HUES48 (cell line): ENCODE data around the gene PCYOX1L.

ENCODE experiments used
- H3K27ac ChIP-seq: one replicate; pipeline ENCODE4 v1.7.0; 2013; ENCODE audit warnings: low read depth, low read length, inconsistent platforms
- H3K27me3 ChIP-seq: 2 replicates; pipeline ENCODE4 v1.6.1; 2013; ENCODE audit warnings: mild to moderate bottlenecking, low read length; ENCODE audit not compliant: control insufficient read depth, insufficient read depth
- H3K36me3 ChIP-seq: 2 replicates; pipeline ENCODE4 v1.6.1; 2013; ENCODE audit warnings: low read length; ENCODE audit not compliant: control insufficient read depth, insufficient read depth
- H3K4me1 ChIP-seq: 2 replicates; pipeline ENCODE4 v1.6.1; 2013; ENCODE audit warnings: mild to moderate bottlenecking, low read length; ENCODE audit not compliant: control insufficient read depth, insufficient read depth
- H3K4me3 ChIP-seq: 2 replicates; pipeline ENCODE4 v1.5.1; 2013; ENCODE audit warnings: mild to moderate bottlenecking, low read depth, low read length
- H3K9ac ChIP-seq: 2 replicates; pipeline ENCODE4 v1.6.1; 2013; ENCODE audit warnings: mild to moderate bottlenecking, low read depth, low read length, moderate library complexity
- H3K9me3 ChIP-seq: 2 replicates; pipeline ENCODE4 v1.6.1; 2013; ENCODE audit warnings: low read length; ENCODE audit not compliant: control insufficient read depth, insufficient read depth

PCYOX1L gene

GRCh38 chr5:149409268-149409948 lies 51.6 kb downstream of the PCYOX1L start:
- Histone ChIP-seq H3K4me1 (peaks cover 20% of the 10 kb centered on the region), H3K9ac (no peak overlapping the region), H3K4me3 (no peak overlapping the region), H3K27me3 (no peaks in the 10 kb centered on the region), H3K27ac (no peak overlapping the region), H3K9me3 (no peaks in the 10 kb centered on the region), H3K36me3 (no peaks in the 10 kb centered on the region)

DNA sequence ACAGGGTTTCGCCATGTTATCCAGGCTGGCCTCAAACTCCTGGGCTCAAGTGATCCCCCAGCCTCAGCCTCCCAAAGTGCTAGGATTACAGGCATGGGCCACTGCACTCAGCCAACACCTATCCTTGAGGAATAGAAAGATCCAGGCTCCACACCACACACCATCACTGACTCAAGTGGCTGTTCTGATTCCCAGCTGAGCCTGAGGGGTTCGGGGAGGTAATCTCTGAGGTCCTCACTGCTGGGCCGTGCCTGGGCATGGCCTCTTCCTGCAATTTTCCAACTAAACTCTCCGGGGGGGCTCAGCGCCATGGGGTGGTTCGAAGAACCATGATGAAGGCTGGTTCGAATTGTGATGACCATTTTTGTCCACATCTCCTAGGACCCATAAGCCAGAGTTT lies 52.2 kb downstream of the PCYOX1L start:
- H3K36me3 ChIP-seq = no peaks in the 10 kb centered on the region
- no peaks in the 10 kb centered on the region for H3K27me3 ChIP-seq
- peaks cover 17% of the 10 kb centered on the region for H3K4me1 ChIP-seq

DNA sequence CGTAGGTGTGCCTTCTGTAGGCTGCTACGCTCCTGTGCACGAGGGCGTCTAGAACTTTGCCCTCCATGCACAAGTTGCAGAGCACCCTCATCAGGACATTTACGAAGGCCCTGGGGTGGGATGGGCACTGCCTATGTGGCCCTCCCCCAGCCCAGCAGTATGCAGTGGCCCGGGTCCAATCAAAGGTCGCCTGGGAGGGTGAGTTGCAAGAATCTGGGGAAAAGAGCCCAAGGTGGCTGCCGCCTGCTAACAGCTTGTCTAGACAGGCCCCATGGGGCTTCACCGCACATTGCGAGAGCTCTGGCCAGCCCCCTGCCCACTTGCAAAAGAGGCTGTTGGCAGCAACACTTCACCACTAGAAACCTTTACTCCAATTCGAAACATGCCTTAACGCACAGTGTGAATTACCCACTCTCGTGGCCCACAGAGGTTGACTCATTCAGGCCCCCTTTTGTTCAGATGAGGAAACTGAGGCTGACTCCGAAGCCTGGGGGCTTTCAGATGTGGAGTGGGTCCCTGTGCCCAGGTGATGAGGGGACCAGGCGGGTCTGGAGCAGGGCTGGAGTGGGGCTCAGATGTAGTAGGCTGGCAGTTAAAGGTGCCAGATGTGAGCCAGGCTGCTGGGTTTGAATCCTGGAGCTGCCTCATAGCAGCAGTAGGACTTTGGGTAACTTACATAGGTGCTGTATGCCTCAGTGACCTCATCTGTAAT lies 53.0 kb downstream of the PCYOX1L start:
- Histone ChIP-seq H3K9me3 (no peaks in the 10 kb centered on the region), H3K9ac (no peak overlapping the region), H3K4me1 (peaks cover 16% of the 10 kb centered on the region), H3K27ac (no peak overlapping the region), H3K4me3 (no peak overlapping the region), H3K27me3 (no peaks in the 10 kb centered on the region), H3K36me3 (no peaks in the 10 kb centered on the region)

More for the DNA sequence above, 52.2 kb downstream of the PCYOX1L start:
- no peak overlapping the region for H3K9ac ChIP-seq
- H3K4me3 ChIP-seq = no peak overlapping the region
- H3K27ac ChIP-seq = no peak overlapping the region
- H3K9me3 ChIP-seq = no peaks in the 10 kb centered on the region

DNA sequence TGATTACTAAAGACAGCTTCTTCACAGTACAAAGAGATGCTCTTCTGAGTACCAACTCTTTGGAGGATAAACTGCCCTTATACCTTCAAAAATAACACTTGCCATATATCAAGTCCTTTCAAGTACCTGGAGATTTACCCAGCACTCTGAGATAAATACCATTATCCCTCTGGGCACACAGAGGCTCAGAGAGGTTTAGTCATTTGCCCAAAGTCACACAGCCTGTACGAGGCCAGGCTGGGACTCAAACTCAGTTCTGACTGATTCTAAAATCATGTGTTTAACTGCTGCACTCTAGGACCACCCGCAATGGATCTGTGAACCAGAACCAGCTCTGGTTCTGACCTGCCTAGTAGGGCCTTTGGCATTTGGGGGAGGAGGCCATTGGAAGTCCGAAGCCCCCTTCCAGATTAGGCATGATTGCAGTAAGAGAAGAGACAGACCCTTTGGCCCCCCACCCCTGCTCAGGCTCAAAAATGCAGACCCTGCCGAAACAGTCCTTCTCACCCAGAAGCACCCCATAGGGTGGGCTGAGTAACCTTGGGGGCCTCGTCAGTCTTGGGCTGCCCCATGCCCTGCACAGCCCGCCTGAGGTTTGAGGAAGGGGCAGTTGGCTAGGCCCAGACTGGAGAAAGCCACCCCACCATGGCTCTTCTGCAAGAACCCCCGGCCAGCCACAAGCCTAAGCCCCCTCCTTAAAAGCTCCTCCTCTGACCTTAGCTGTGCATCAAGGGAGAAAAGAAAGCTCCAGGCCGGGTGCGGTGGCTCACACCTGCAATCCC lies 54.1 kb downstream of the PCYOX1L start:
- Histone ChIP-seq H3K4me1 (peaks cover 10% of the 10 kb centered on the region), H3K4me3 (no peak overlapping the region), H3K9ac (no peak overlapping the region), H3K27me3 (no peaks in the 10 kb centered on the region), H3K36me3 (no peaks in the 10 kb centered on the region), H3K27ac (no peak overlapping the region), H3K9me3 (no peaks in the 10 kb centered on the region)

GRCh38 chr5:149412783-149413476 lies 55.1 kb downstream of the PCYOX1L start:
- H3K9ac ChIP-seq = no peak overlapping the region
- no peaks in the 10 kb centered on the region for H3K36me3 ChIP-seq
- H3K27ac ChIP-seq = no peak overlapping the region
- H3K4me3 ChIP-seq = no peak overlapping the region
- H3K9me3 ChIP-seq = no peaks in the 10 kb centered on the region
- peaks cover 19% of the 10 kb centered on the region for H3K4me1 ChIP-seq
- H3K27me3 ChIP-seq = no peaks in the 10 kb centered on the region

DNA sequence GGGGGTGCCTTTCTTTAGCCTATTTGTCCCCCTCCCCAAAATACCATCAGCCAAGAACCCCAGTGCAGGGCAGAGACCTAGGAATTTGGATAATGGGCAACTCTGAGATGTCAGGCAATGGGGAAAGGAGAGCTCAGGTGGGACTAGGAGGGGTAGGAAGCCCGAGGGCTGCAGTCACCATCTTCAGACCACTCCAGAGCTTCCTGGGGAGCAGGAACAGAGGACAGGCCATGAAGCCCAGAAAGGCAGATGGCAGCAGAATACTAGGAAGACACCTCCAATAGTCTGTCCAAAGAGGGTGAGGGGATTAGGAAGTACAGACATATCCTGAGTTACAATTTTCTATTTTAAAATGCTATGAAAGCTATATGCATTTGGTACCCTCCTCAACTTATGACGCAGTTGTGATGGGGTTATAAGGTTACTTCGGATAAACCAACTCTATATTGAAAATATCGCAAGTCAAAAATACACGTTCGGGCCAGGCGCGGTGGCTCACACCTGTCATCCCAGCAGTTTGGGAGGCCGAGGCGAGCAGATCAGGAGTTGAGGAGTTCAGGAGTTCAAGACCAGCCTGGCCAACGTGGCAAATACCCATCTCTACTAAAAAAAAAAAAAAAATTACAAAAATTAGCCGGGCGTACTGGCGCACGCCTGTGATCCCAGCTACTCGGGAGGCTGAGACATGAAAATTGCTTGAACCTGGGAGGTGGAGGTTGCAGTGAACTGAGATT lies 55.8 kb downstream of the PCYOX1L start:
- no peaks in the 10 kb centered on the region for H3K9me3 ChIP-seq
- no peaks in the 10 kb centered on the region for H3K36me3 ChIP-seq
- no peak overlapping the region for H3K27ac ChIP-seq
- H3K4me1 ChIP-seq = peaks cover 19% of the 10 kb centered on the region
- no peak overlapping the region for H3K9ac ChIP-seq
- H3K27me3 ChIP-seq = no peaks in the 10 kb centered on the region
- no peak overlapping the region for H3K4me3 ChIP-seq

DNA sequence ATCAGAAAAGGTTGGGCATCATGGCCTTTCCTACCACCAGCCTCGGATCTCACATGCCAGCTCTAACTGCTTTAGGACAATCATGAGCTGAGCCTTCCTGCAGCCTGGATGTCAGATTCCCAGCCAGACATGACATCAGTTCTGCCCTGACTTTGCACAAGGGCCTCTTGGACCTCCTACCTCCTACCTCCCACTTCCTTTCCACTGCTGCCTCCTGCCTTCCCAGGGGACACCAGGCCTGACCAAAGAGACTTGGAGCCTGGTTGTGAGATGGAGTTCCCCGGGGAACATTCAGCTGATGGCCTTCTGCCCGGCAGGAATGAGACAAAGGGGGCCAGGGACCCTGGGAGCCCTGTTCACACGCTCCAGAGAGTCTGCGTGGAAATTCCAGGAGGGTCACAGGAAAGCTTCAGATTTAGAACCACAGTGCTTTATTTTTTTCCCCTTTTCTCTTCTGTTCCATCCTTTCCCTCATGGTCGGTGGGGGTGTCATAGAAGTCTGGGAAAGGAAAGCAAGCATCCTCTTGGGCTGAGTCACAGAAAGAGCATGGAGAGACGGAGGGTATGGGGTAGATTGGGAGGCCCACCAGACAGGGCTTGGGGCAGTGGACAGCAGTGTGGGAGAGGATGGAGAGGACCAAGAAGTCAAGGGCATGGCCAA lies 56.7 kb downstream of the PCYOX1L start:
- H3K9me3 ChIP-seq = no peaks in the 10 kb centered on the region
- no peaks in the 10 kb centered on the region for H3K27me3 ChIP-seq
- H3K9ac ChIP-seq = no peak overlapping the region
- no peak overlapping the region for H3K4me3 ChIP-seq
- H3K36me3 ChIP-seq = no peaks in the 10 kb centered on the region
- H3K27ac ChIP-seq = no peak overlapping the region
- H3K4me1 ChIP-seq = peaks cover 14% of the 10 kb centered on the region

GRCh38 chr5:149415066-149415967 lies 57.5 kb downstream of the PCYOX1L start:
- H3K9ac ChIP-seq = no peak overlapping the region

GRCh38 chr5:149416987-149417710 lies 59.3 kb downstream of the PCYOX1L start:
- Histone ChIP-seq H3K9me3 (no peaks in the 10 kb centered on the region), H3K27ac (no peak overlapping the region), H3K36me3 (no peaks in the 10 kb centered on the region), H3K4me1 (peaks cover 12% of the 10 kb centered on the region), H3K9ac (no peak overlapping the region), H3K4me3 (no peak overlapping the region), H3K27me3 (no peaks in the 10 kb centered on the region)

More at GRCh38 chr5:149415066-149415967, 57.5 kb downstream of the PCYOX1L start:
- no peak overlapping the region for H3K4me3 ChIP-seq
- H3K9me3 ChIP-seq = no peaks in the 10 kb centered on the region
- H3K27me3 ChIP-seq = no peaks in the 10 kb centered on the region
- peaks cover 12% of the 10 kb centered on the region for H3K4me1 ChIP-seq
- H3K27ac ChIP-seq = no peak overlapping the region
- no peaks in the 10 kb centered on the region for H3K36me3 ChIP-seq
